BJ (cell line): ENCODE measurements around the gene KCNIP1. TPM values are rescaled to one million over a fixed set of nuclear protein-coding genes. Genes with fewer than 3 reads are reported as not detected.

Source experiments
- CTCF ChIA-PET: fragments of 350-600 bp; formaldehyde crosslinking; extraction: SDS; loops from one replicate; lab custom pipeline; 2021; ENCODE audit warnings: antibody characterized with exemption, inconsistent platforms; lab: Yijun Ruan, JAX
- POLR2A ChIA-PET: fragments of 300-600 bp; sonication (Branson Sonifier 250); formaldehyde crosslinking; extraction: SDS; loops from one replicate; lab custom pipeline; 2021; ENCODE audit warnings: antibody characterized with exemption; lab: Charles Lee
- DNase-seq: peaks from one replicate; pipeline ENCODE4 v3.0.0-alpha.2; 2011; ENCODE audit warnings: low read depth
- H3K27me3 ChIP-seq: 2 replicates; pipeline ENCODE4 v1.6.0; 2011; ENCODE audit warnings: low read length; ENCODE audit not compliant: control insufficient read depth, insufficient read depth
- H3K36me3 ChIP-seq: 2 replicates; pipeline ENCODE4 v1.5.1; 2011; ENCODE audit warnings: low read length; ENCODE audit not compliant: control insufficient read depth, insufficient read depth
- H3K4me3 ChIP-seq: 2 replicates; pipeline ENCODE4 v1.5.1; 2011; ENCODE audit warnings: low read depth, mild to moderate bottlenecking, control low read depth, low read length
- CTCF ChIP-seq: IDR thresholded peaks from 2 replicates; pipeline ENCODE4 v1.5.1; 2011; ENCODE audit warnings: low read depth, mild to moderate bottlenecking, control low read depth, inconsistent platforms, low read length, moderate library complexity; ENCODE audit not compliant: insufficient read depth
- polyA plus RNA-seq: library from polyadenylated mRNA; depleted of rRNA; stranded (reverse); fragments of >200 nt; gene quantifications from 2 replicates; pipeline ENCODE4 v1.2.3, GENCODE V29; 2011

KCNIP1 gene
- polyA plus RNA-seq, 1 experiment: not detected

GRCh38 chr5:170497311-170498038 is 6.3 kb upstream of the KCNIP1 start:
- Histone ChIP-seq H3K36me3 (no peaks in the 10 kb centered on the region), H3K4me3 (no peak overlapping the region), H3K27me3 (peaks cover 3% of the 10 kb centered on the region)
- ChIA-PET CTCF (no interaction called here), POLR2A (no interaction called here)
- no peak for DNase-seq
- TF ChIP-seq CTCF: no peak

- ChIA-PET POLR2A (no interaction called here), CTCF (interaction anchor here (0.9 kb wide), 1 partner anchor 13 kb away, joined by 3 read pairs; no protein-coding TSS in a partner anchor)
These were observed 4.9 kb upstream of the KCNIP1 start for GRCh38 chr5:170498811-170499351.

GRCh38 chr5:170499621-170500020 is 4.2 kb upstream of the KCNIP1 start:
- no peak for DNase-seq
- Histone ChIP-seq H3K27me3 (peaks cover 9% of the 10 kb centered on the region), H3K4me3 (no peak overlapping the region), H3K36me3 (no peaks in the 10 kb centered on the region)
- CTCF ChIA-PET: no interaction called here
- POLR2A ChIA-PET: no interaction called here
- TF ChIP-seq CTCF: no peak

More at GRCh38 chr5:170498811-170499351, 4.9 kb upstream of the KCNIP1 start:
- H3K36me3 ChIP-seq: no peaks in the 10 kb centered on the region
- H3K27me3 ChIP-seq: peaks cover 9% of the 10 kb centered on the region
- TF ChIP-seq CTCF: no peak
- H3K4me3 ChIP-seq: no peak overlapping the region
- DNase-seq: no peak

GRCh38 chr5:170501361-170501760 is 2.5 kb upstream of the KCNIP1 start:
- peaks cover 13% of the 10 kb centered on the region for H3K27me3 ChIP-seq
- no peak for DNase-seq
- TF ChIP-seq CTCF: no peak

GRCh38 chr5:170501931-170502330 is 1.9 kb upstream of the KCNIP1 start:
- POLR2A ChIA-PET: no interaction called here
- Histone ChIP-seq H3K36me3 (no peaks in the 10 kb centered on the region), H3K27me3 (peaks cover 16% of the 10 kb centered on the region), H3K4me3 (no peak overlapping the region)
- TF ChIP-seq CTCF: no peak
- no peak for DNase-seq
- CTCF ChIA-PET: interaction anchor here (1.3 kb wide), 1 partner anchor 9 kb away, joined by 5 read pairs; no protein-coding TSS in a partner anchor

More at GRCh38 chr5:170501361-170501760, 2.5 kb upstream of the KCNIP1 start:
- ChIA-PET POLR2A (no interaction called here), CTCF (no interaction called here)
- no peak overlapping the region for H3K4me3 ChIP-seq
- H3K36me3 ChIP-seq: no peaks in the 10 kb centered on the region
